RWPE2 (cell line): ENCODE results near the gene IER5L.

ENCODE experiments used
- ATAC-seq: fragments of 200-7000 bp; cut with Tn5 transposase; 3 replicates; pipeline ENCODE4 v1.9.1; 2021; ENCODE audit warnings: low read depth
- DNase-seq: peaks from one replicate; pipeline ENCODE4 v3.0.0-alpha.2; 2020; ENCODE audit warnings: low spot score
- H3K27ac ChIP-seq: fragments of 450-650 bp; 2 replicates; pipeline ENCODE4 v1.5.1; 2017; ENCODE audit warnings: mild to moderate bottlenecking; ENCODE audit not compliant: poor library complexity, severe bottlenecking
- H3K27me3 ChIP-seq: fragments of 250-450 bp; sonication (Bioruptor Pico); 2 replicates; pipeline ENCODE4 v1.5.1; 2021; ENCODE audit warnings: mild to moderate bottlenecking, moderate library complexity; ENCODE audit not compliant: insufficient read depth, poor library complexity, severe bottlenecking
- H3K36me3 ChIP-seq: fragments of 250-450 bp; sonication (Bioruptor Pico); 2 replicates; pipeline ENCODE4 v1.5.1; 2020; ENCODE audit warnings: low read depth, mild to moderate bottlenecking, moderate library complexity
- H3K4me1 ChIP-seq: fragments of 250-450 bp; sonication (Bioruptor Pico); 2 replicates; pipeline ENCODE4 v1.5.1; 2021; ENCODE audit warnings: mild to moderate bottlenecking, moderate library complexity; ENCODE audit not compliant: insufficient read depth, poor library complexity, severe bottlenecking
- H3K4me3 ChIP-seq: fragments of 250-450 bp; sonication (Bioruptor Pico); 2 replicates; pipeline ENCODE4 v1.5.1; 2021; ENCODE audit warnings: mild to moderate bottlenecking, moderate library complexity; ENCODE audit not compliant: severe bottlenecking
- H3K9me3 ChIP-seq: fragments of 250-450 bp; sonication (Bioruptor Pico); 2 replicates; pipeline ENCODE4 v1.5.1; 2021; ENCODE audit warnings: mild to moderate bottlenecking, moderate library complexity; ENCODE audit not compliant: severe bottlenecking
- TF ChIP-seq, protein P1 (sequence below): fragments of 450-650 bp; IDR thresholded peaks from one replicate; pipeline ENCODE4 v1.5.1; 2017; ENCODE audit warnings: mild to moderate bottlenecking, moderate library complexity; ENCODE audit not compliant: poor library complexity, severe bottlenecking

Gene IER5L

GRCh38 chr9:129143031-129143927 lies 34.8 kb downstream of the IER5L start:
- Histone ChIP-seq H3K4me3 (no peak overlapping the region), H3K36me3 (peaks cover 35% of the 10 kb centered on the region), H3K9me3 (no peaks in the 10 kb centered on the region), H3K27me3 (no peaks in the 10 kb centered on the region), H3K4me1 (peaks cover 36% of the 10 kb centered on the region), H3K27ac (peak overlapping the region; percentile 100)
- ATAC-seq (peak; percentile 51), DNase-seq (no peak)
- TF ChIP-seq, protein P1, sequence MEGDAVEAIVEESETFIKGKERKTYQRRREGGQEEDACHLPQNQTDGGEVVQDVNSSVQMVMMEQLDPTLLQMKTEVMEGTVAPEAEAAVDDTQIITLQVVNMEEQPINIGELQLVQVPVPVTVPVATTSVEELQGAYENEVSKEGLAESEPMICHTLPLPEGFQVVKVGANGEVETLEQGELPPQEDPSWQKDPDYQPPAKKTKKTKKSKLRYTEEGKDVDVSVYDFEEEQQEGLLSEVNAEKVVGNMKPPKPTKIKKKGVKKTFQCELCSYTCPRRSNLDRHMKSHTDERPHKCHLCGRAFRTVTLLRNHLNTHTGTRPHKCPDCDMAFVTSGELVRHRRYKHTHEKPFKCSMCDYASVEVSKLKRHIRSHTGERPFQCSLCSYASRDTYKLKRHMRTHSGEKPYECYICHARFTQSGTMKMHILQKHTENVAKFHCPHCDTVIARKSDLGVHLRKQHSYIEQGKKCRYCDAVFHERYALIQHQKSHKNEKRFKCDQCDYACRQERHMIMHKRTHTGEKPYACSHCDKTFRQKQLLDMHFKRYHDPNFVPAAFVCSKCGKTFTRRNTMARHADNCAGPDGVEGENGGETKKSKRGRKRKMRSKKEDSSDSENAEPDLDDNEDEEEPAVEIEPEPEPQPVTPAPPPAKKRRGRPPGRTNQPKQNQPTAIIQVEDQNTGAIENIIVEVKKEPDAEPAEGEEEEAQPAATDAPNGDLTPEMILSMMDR: peak; percentile 92

DNA sequence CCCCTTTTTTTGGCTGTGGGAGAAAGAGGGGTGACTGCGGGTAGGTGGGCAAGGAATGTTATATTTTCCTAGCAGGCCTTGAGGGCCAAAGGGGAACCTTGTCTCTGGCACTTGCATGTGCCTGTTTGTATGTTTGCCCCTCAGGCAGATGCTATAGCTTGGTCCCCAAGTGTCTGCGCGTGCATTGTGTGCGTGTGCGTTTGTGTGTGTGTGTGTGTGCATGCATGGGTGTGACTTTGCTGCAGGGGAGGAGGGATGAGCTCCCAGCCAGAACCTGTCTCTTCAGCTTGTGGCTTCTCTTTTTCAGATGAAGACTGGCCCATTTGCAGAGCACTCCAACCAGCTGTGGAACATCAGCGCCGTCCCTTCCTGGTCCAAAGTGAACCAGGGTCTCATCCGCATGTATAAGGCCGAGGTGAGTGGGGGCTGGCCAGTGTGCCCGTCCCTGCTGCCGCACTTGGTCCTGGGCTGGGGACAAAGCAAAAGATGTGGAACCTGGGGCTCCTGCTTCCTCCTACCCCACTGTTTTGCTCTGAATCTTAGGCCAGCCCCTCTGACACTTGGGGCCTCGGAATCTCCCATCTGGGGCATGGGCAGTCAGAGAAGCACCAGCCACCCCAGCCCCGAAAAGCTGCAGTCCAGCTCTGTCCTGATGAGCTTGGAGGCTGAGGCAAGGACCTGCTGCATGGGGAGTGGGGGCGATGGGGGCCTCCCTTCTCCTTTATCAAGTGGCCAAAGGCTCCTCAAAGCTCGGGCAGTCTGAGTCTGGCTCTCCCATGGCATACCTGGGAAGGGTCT lies 35.7 kb downstream of the IER5L start:
- no peaks in the 10 kb centered on the region for H3K9me3 ChIP-seq
- H3K27me3 ChIP-seq: no peaks in the 10 kb centered on the region
- H3K4me1 ChIP-seq: peaks cover 36% of the 10 kb centered on the region
- no peak for ATAC-seq
- TF ChIP-seq, protein P1: no peak
- H3K4me3 ChIP-seq: no peak overlapping the region
- peak overlapping the region; percentile 100 for H3K27ac ChIP-seq
- peaks cover 42% of the 10 kb centered on the region for H3K36me3 ChIP-seq
- no peak for DNase-seq

DNA sequence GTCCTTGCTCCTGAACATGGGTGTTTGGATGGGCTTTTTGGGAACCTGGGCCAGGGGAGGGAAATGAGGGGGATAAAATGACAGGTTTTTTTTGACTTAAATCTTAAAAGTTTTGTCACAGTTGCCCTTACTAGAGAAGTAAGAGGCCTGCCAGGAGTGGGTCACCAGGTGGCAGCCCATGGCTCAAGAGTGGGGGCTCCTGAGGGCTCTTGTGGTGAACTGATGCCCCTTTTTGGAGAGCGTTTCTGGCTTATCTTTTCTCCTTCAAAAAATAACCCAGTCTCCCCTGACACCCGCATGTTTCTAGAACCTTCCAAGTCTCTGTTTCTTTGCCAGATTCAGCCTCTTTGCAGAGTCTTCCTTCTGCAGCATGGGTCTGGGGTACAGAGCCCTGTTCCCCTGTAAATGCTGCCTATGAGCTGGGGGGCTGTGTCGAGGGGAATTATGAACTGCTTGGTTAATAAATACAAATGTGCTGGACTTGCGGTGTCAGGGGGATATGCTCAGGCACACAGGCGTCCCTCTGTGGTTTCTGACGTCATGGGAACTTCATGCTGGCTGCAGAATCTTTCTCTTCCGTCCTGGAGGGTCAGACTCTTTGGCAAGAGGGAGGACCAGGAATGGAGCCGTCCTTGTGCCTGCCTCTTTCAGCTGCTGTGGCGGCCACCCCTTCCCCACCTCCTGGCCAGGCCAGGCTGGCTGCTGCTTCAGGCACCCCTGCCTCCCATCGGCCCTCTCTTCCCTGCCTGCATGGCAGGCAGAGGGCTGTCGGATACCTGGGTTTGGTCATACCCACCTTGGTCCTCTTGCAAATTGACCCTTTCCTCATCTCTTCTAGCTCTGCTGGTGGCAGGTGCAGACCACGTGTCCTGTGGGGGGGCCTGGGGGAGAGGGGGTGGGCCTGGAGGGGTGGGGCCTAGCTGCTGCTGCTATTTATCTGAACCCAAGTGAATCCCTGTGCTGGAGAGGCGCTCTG lies 36.7 kb downstream of the IER5L start:
- no peaks in the 10 kb centered on the region for H3K9me3 ChIP-seq
- peak overlapping the region; percentile 100 for H3K27ac ChIP-seq
- ATAC-seq: no peak
- H3K36me3 ChIP-seq: peaks cover 41% of the 10 kb centered on the region
- no peak overlapping the region for H3K4me3 ChIP-seq
- TF ChIP-seq, protein P1: no peak
- peaks cover 36% of the 10 kb centered on the region for H3K4me1 ChIP-seq
- DNase-seq: no peak
- no peaks in the 10 kb centered on the region for H3K27me3 ChIP-seq

GRCh38 chr9:129140397-129141065 lies 37.5 kb downstream of the IER5L start:
- H3K4me3 ChIP-seq: peak overlapping the region; percentile 27
- H3K9me3 ChIP-seq: no peaks in the 10 kb centered on the region
- H3K4me1 ChIP-seq: peaks cover 36% of the 10 kb centered on the region
- peaks cover 44% of the 10 kb centered on the region for H3K36me3 ChIP-seq
- no peaks in the 10 kb centered on the region for H3K27me3 ChIP-seq
- peak overlapping the region; percentile 100 for H3K27ac ChIP-seq
- TF ChIP-seq, protein P1: no peak
- DNase-seq (no peak), ATAC-seq (peak; percentile 10)
